Skeletal muscle tissue (tissue), 4 donors: ENCODE measurements around the gene KIAA0753. TPM values are rescaled to one million over a fixed set of nuclear protein-coding genes. Genes with fewer than 3 reads are reported as not detected.
"Not testable (repeated sequence)": the region's sequence is repeated elsewhere in the genome, so short reads cannot be mapped to it uniquely, and the experiment has no call there.

Source experiments
- H3K27ac ChIP-seq: one replicate; pipeline ENCODE4 v1.7.0; 2013; ENCODE audit warnings: mild to moderate bottlenecking, low read depth, low read length, inconsistent platforms
- H3K27me3 ChIP-seq, 3 donors: one replicate each; pipeline ENCODE4 v1.7.0; 2013; ENCODE audit warnings: low read length in 3 of 3; ENCODE audit not compliant: control insufficient read depth in 3 of 3, insufficient read depth in 3 of 3
- H3K36me3 ChIP-seq, 3 donors: one replicate each; pipeline ENCODE4 v1.7.0; 2013; ENCODE audit warnings: low read length in 3 of 3; ENCODE audit not compliant: control insufficient read depth in 3 of 3, insufficient read depth in 3 of 3
- H3K4me1 ChIP-seq, 3 donors: one replicate each; pipeline ENCODE4 v1.7.0; 2013; ENCODE audit warnings: low read length in 3 of 3, mild to moderate bottlenecking in 3 of 3; ENCODE audit not compliant: control insufficient read depth in 3 of 3, insufficient read depth in 3 of 3
- H3K4me3 ChIP-seq, 3 donors: one replicate each; pipeline ENCODE4 v1.7.0; 2013; ENCODE audit warnings: low read length in 3 of 3
- H3K9ac ChIP-seq, 3 donors: one replicate each; pipeline ENCODE4 v1.7.0; 2013; ENCODE audit warnings: low read length in 3 of 3, mild to moderate bottlenecking in 3 of 3, moderate library complexity in 2 of 3, low read depth in 1 of 3
- H3K9me3 ChIP-seq, 3 donors: one replicate each; pipeline ENCODE4 v1.7.0; 2013; ENCODE audit warnings: low read length in 3 of 3; ENCODE audit not compliant: control insufficient read depth in 3 of 3
- total RNA-seq: library from RNA; depleted of rRNA; stranded (reverse); fragments of >200 nt; gene quantifications from one replicate; pipeline ENCODE4 v1.2.3, GENCODE V29; 2014
- donor health status: Osteomylitis.

The KIAA0753 gene
- total RNA-seq, 1 donor from 2014 or later: 11.5 TPM

GRCh38 chr17:6669479-6670212 lies 29.1 kb upstream of the KIAA0753 start:
- Histone ChIP-seq H3K36me3 (no peaks in the 10 kb centered on the region), H3K9ac (no peak overlapping the region), H3K9me3 (no peaks in the 10 kb centered on the region), H3K27ac (no peak overlapping the region), H3K4me3 (no peak overlapping the region), H3K4me1 (no peaks in the 10 kb centered on the region), H3K27me3 (peaks cover 6 to 35% (median 20%) of the 10 kb centered on the region in 3 donors)

- Histone ChIP-seq H3K9ac (no peak overlapping the region), H3K4me1 (no peaks in the 10 kb centered on the region), H3K9me3 (no peaks in the 10 kb centered on the region), H3K27me3 (peaks cover 6 to 32% (median 20%) of the 10 kb centered on the region in 3 donors), H3K4me3 (no peak overlapping the region), H3K27ac (no peak overlapping the region), H3K36me3 (no peaks in the 10 kb centered on the region)
Measured at GRCh38 chr17:6668727-6669425, 28.4 kb upstream of the KIAA0753 start.

- no peak overlapping the region for H3K27ac ChIP-seq
- peaks cover 6 to 31% (median 20%) of the 10 kb centered on the region in 3 donors for H3K27me3 ChIP-seq
- no peaks in the 10 kb centered on the region for H3K36me3 ChIP-seq
- no peak overlapping the region for H3K9ac ChIP-seq
- no peak overlapping the region for H3K4me3 ChIP-seq
- no peaks in the 10 kb centered on the region for H3K4me1 ChIP-seq
- H3K9me3 ChIP-seq: no peaks in the 10 kb centered on the region
Measured at GRCh38 chr17:6668219-6668618, 27.7 kb upstream of the KIAA0753 start.

GRCh38 chr17:6667516-6667915 lies 27.0 kb upstream of the KIAA0753 start:
- Histone ChIP-seq H3K9ac (no peak overlapping the region), H3K9me3 (no peaks in the 10 kb centered on the region), H3K4me1 (no peaks in the 10 kb centered on the region), H3K4me3 (no peak overlapping the region), H3K27ac (no peak overlapping the region), H3K27me3 (peaks cover 6 to 31% (median 20%) of the 10 kb centered on the region in 3 donors), H3K36me3 (no peaks in the 10 kb centered on the region)

- no peak overlapping the region for H3K9ac ChIP-seq
- no peak overlapping the region for H3K27ac ChIP-seq
- no peaks in the 10 kb centered on the region for H3K9me3 ChIP-seq
- no peaks in the 10 kb centered on the region for H3K4me1 ChIP-seq
- H3K36me3 ChIP-seq: no peaks in the 10 kb centered on the region
- peaks cover 3 to 30% (median 23%) of the 10 kb centered on the region in 3 donors for H3K27me3 ChIP-seq
- no peak overlapping the region for H3K4me3 ChIP-seq
Measured at GRCh38 chr17:6666557-6666956, 26.0 kb upstream of the KIAA0753 start.

- no peaks in the 10 kb centered on the region for H3K36me3 ChIP-seq
- no peak overlapping the region for H3K27ac ChIP-seq
- H3K9ac ChIP-seq: no peak overlapping the region
- H3K4me1 ChIP-seq: no peaks in the 10 kb centered on the region
- H3K4me3 ChIP-seq: no peak overlapping the region
- H3K9me3 ChIP-seq: no peaks in the 10 kb centered on the region
- peaks cover 5 to 30% (median 20%) of the 10 kb centered on the region in 3 donors for H3K27me3 ChIP-seq
Measured at GRCh38 chr17:6666077-6666521, 25.6 kb upstream of the KIAA0753 start.

- not testable (repeated sequence) for H3K9ac ChIP-seq, H3K36me3 ChIP-seq, H3K9me3 ChIP-seq, H3K27ac ChIP-seq, H3K4me3 ChIP-seq, H3K4me1 ChIP-seq
- H3K27me3 ChIP-seq: peaks cover 25 to 34% (median 26%) of the 10 kb centered on the region in 3 donors
Measured at GRCh38 chr17:6663200-6663599, 22.7 kb upstream of the KIAA0753 start.

GRCh38 chr17:6661464-6661848 lies 20.9 kb upstream of the KIAA0753 start:
- Histone ChIP-seq H3K27ac (no peak overlapping the region), H3K9me3 (no peaks in the 10 kb centered on the region), H3K4me1 (no peaks in the 10 kb centered on the region), H3K9ac (no peak overlapping the region), H3K27me3 (peaks cover 26 to 37% (median 31%) of the 10 kb centered on the region in 3 donors), H3K36me3 (no peaks in the 10 kb centered on the region), H3K4me3 (no peak overlapping the region)

GRCh38 chr17:6660805-6661463 lies 20.4 kb upstream of the KIAA0753 start:
- H3K27me3 ChIP-seq: peaks cover 26 to 37% (median 31%) of the 10 kb centered on the region in 3 donors
- no peaks in the 10 kb centered on the region for H3K9me3 ChIP-seq
- H3K4me3 ChIP-seq: no peak overlapping the region

GRCh38 chr17:6660101-6660500 lies 19.6 kb upstream of the KIAA0753 start:
- Histone ChIP-seq H3K4me3 (no peak overlapping the region), H3K4me1 (peaks cover 0 to 2% (median 1%) of the 10 kb centered on the region in 3 donors), H3K9me3 (no peaks in the 10 kb centered on the region), H3K36me3 (no peaks in the 10 kb centered on the region), H3K9ac (no peak overlapping the region), H3K27me3 (peaks cover 31 to 42% (median 35%) of the 10 kb centered on the region in 3 donors), H3K27ac (no peak overlapping the region)

More at GRCh38 chr17:6660805-6661463, 20.4 kb upstream of the KIAA0753 start:
- Histone ChIP-seq H3K9ac (no peak overlapping the region), H3K27ac (no peak overlapping the region), H3K4me1 (no peaks in the 10 kb centered on the region), H3K36me3 (no peaks in the 10 kb centered on the region)
